Neural progenitor cell (in vitro differentiated cells): Measurements from ENCODE around the gene PLP2. TPM values are rescaled to one million over a fixed set of nuclear protein-coding genes. Genes with fewer than 3 reads are reported as not detected.

Experiments
- DNase-seq: peaks from one replicate; pipeline ENCODE4 v3.0.0-alpha.2; 2016; ENCODE audit warnings: low spot score
- H2AFZ ChIP-seq: fragments of 200-600 bp; sonication (generic); replicated peaks from 2 replicates; pipeline ENCODE4 v1.6.1; 2016; ENCODE audit warnings: antibody characterized with exemption
- H3F3A ChIP-seq: fragments of 200-600 bp; sonication (generic); 2 replicates; pipeline ENCODE4 v1.6.1; 2016; ENCODE audit warnings: antibody characterized with exemption, low read depth
- H3K27ac ChIP-seq: fragments of 200-600 bp; sonication (generic); 2 replicates; pipeline ENCODE4 v1.5.1; 2016; ENCODE audit warnings: mild to moderate bottlenecking
- H3K27me3 ChIP-seq: fragments of 200-600 bp; sonication (generic); 2 replicates; pipeline ENCODE4 v1.6.1; 2016; ENCODE audit warnings: mild to moderate bottlenecking, moderate library complexity
- H3K36me3 ChIP-seq: fragments of 200-600 bp; sonication (generic); 2 replicates; pipeline ENCODE4 v1.5.1; 2016
- H3K4me1 ChIP-seq: fragments of 200-600 bp; sonication (generic); 2 replicates; pipeline ENCODE4 v1.6.1; 2016; ENCODE audit warnings: mixed run types
- H3K4me2 ChIP-seq: fragments of 200-600 bp; sonication (generic); 2 replicates; pipeline ENCODE4 v1.6.1; 2016
- H3K4me3 ChIP-seq: fragments of 200-600 bp; sonication (generic); 2 replicates; pipeline ENCODE4 v1.5.1; 2016
- H3K79me2 ChIP-seq: fragments of 200-600 bp; sonication (generic); 2 replicates; pipeline ENCODE4 v1.6.1; 2016; ENCODE audit warnings: low read depth
- H3K9ac ChIP-seq: fragments of 200-600 bp; sonication (generic); 2 replicates; pipeline ENCODE4 v1.6.1; 2016
- H3K9me3 ChIP-seq: fragments of 200-600 bp; sonication (generic); 2 replicates; pipeline ENCODE4 v1.5.1; 2016; ENCODE audit warnings: low read depth
- H4K20me1 ChIP-seq: fragments of 200-600 bp; sonication (generic); 2 replicates; pipeline ENCODE4 v1.6.1; 2016; ENCODE audit warnings: low read depth
- H3K27ac Mint-ChIP-seq: 3 replicates; pipeline ENCODE4 v1.8.0; 2021; ENCODE audit warnings: mixed read lengths
- H3K27me3 Mint-ChIP-seq: 2 replicates; pipeline ENCODE4 v1.8.0; 2022; ENCODE audit warnings: low read depth, mild to moderate bottlenecking, inconsistent platforms, moderate library complexity, mixed read lengths; ENCODE audit not compliant: insufficient read depth
- H3K36me3 Mint-ChIP-seq: 3 replicates; pipeline ENCODE4 v1.8.0; 2021; ENCODE audit warnings: mixed read lengths
- H3K4me1 Mint-ChIP-seq: 3 replicates; pipeline ENCODE4 v1.8.0; 2021; ENCODE audit warnings: mixed read lengths
- H3K4me3 Mint-ChIP-seq: 3 replicates; pipeline ENCODE4 v1.8.0; 2021; ENCODE audit warnings: mild to moderate bottlenecking, moderate library complexity, mixed read lengths
- H3K9me3 Mint-ChIP-seq: 3 replicates; pipeline ENCODE4 v1.8.0; 2020; ENCODE audit warnings: mixed read lengths
- EZH2 ChIP-seq: fragments of 200-600 bp; sonication (generic); IDR thresholded peaks from 2 replicates; pipeline ENCODE4 v1.6.1; 2017; ENCODE audit warnings: antibody characterized with exemption, mild to moderate bottlenecking, moderate library complexity
- EZH2phosphoT487 ChIP-seq: fragments of 200-600 bp; sonication (generic); IDR thresholded peaks from 2 replicates; pipeline ENCODE4 v1.6.1; 2017; ENCODE audit warnings: antibody characterized with exemption
- total RNA-seq: library from RNA; depleted of rRNA; stranded (reverse); fragments of >200 nt; gene quantifications from 2 replicates; pipeline ENCODE4 v1.2.3, GENCODE V29; 2015; ENCODE audit warnings: low replicate concordance
- TF ChIP-seq, protein P1 (sequence below): fragments of 200-600 bp; sonication (generic); IDR thresholded peaks from 2 replicates; pipeline ENCODE4 v1.5.1; 2017; ENCODE audit warnings: antibody characterized with exemption, mild to moderate bottlenecking

The PLP2 gene
- total RNA-seq, 1 donor from 2014 or later: 0.13 TPM

DNA sequence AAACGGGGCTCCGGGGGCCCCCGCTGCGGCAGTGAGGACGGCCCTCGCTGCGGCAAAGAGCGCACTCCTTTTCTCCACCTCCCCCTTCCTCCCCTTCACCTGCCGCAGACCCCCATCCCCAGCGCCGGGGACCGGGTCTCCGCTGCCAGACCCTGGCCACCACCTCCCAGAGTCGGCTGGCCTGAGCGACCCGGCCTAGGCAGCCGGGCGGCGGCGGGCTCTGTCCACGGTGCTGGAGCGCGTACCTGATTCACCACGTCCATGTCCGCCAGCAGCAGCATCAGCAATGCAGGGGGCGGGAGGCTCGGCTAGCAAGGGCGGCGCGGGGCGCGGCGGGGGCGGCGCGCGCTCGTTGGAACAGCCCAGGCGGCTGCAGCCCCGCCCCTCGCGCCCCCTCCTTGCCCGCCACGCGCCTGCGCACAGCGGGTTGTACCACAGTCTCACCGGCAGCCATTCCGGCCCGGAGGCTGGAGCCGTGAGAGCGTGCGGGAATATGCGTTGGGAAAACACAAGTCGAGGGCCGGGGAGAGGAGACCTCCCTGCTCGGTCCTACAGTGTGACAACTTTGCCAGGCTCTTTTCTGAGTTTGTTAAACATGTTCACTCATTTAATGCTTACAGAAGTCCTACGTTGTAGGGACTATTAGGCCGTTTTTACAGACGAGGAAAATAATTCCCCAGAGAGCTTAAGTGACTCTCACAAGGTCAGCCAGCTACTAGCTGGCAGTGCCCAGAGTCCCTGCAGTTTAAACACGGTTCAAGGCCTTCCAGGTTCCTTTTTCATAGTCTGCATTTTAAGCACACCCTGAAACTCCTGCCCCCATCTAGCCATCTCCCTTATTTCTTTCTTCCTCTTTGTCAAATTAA is 28.4 kb downstream of the PLP2 start, which contains the start of gene SYP:
Gene SYP, minus strand, starts transcription at position 288 of the 866 bp plus-strand sequence. Its CDS starts 7 bp downstream, at position 281.
- DNase-seq: peak; percentile 92
- Mint-ChIP-seq H3K36me3 (no peaks in the 10 kb centered on the region), H3K4me3 (peak within 1 kb of the TSS; percentile 72), H3K27ac (no peak within 1 kb of the TSS), H3K9me3 (peaks cover 5% of the 10 kb centered on the region), H3K27me3 (no peaks in the 10 kb centered on the region), H3K4me1 (peaks cover 4% of the 10 kb centered on the region)
- H3K27ac ChIP-seq: no peak within 1 kb of the TSS
- H3F3A ChIP-seq: no peaks in the 10 kb centered on the region
- H2AFZ ChIP-seq: no peak within 1 kb of the TSS
- no peaks in the 10 kb centered on the region for H3K36me3 ChIP-seq
- no peak for TF ChIP-seq EZH2
- no peak for TF ChIP-seq EZH2phosphoT487
- TF ChIP-seq, protein P1, sequence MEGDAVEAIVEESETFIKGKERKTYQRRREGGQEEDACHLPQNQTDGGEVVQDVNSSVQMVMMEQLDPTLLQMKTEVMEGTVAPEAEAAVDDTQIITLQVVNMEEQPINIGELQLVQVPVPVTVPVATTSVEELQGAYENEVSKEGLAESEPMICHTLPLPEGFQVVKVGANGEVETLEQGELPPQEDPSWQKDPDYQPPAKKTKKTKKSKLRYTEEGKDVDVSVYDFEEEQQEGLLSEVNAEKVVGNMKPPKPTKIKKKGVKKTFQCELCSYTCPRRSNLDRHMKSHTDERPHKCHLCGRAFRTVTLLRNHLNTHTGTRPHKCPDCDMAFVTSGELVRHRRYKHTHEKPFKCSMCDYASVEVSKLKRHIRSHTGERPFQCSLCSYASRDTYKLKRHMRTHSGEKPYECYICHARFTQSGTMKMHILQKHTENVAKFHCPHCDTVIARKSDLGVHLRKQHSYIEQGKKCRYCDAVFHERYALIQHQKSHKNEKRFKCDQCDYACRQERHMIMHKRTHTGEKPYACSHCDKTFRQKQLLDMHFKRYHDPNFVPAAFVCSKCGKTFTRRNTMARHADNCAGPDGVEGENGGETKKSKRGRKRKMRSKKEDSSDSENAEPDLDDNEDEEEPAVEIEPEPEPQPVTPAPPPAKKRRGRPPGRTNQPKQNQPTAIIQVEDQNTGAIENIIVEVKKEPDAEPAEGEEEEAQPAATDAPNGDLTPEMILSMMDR: no peak
- no peaks in the 10 kb centered on the region for H3K4me1 ChIP-seq
- H3K27me3 ChIP-seq: peaks cover 21% of the 10 kb centered on the region
- H4K20me1 ChIP-seq: no peaks in the 10 kb centered on the region
- H3K9me3 ChIP-seq: no peaks in the 10 kb centered on the region
- peak within 1 kb of the TSS; percentile 32 for H3K4me3 ChIP-seq
- H3K9ac ChIP-seq: no peak within 1 kb of the TSS
- peak within 1 kb of the TSS; percentile 71 for H3K4me2 ChIP-seq
- no peaks in the 10 kb centered on the region for H3K79me2 ChIP-seq

DNA sequence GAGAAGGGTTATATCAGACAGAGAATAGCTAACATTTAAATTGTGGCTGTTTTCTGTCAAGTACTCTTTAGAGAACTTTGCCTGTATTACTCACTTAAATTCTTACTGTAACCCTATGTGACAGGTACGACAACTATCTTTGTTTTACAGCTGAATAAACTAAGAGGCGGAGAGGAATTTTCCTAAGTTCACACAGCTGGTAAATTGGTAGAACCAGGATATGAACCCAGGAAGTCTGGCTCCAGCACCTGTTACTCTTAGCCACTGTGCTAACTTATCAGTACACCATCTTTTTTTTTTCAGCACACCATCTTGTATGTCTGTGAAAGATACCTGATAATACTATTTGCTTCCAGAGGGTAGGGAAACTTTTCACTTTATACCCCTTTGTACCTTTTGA is 30.3 kb downstream of the PLP2 start:
- peaks cover 4% of the 10 kb centered on the region for H3K4me1 Mint-ChIP-seq
- H3K36me3 ChIP-seq: no peaks in the 10 kb centered on the region
- no peaks in the 10 kb centered on the region for H3K79me2 ChIP-seq
- H3K4me3 Mint-ChIP-seq: no peak overlapping the region
- no peak overlapping the region for H2AFZ ChIP-seq
- no peak overlapping the region for H3K4me3 ChIP-seq
- H3K36me3 Mint-ChIP-seq: no peaks in the 10 kb centered on the region
- H3K4me1 ChIP-seq: no peaks in the 10 kb centered on the region
- H4K20me1 ChIP-seq: no peaks in the 10 kb centered on the region
- no peaks in the 10 kb centered on the region for H3K27me3 Mint-ChIP-seq
- H3K9ac ChIP-seq: no peak overlapping the region
- H3K27me3 ChIP-seq: peaks cover 21% of the 10 kb centered on the region
- H3K27ac Mint-ChIP-seq: no peak overlapping the region
- H3K4me2 ChIP-seq: no peak overlapping the region
- DNase-seq: no peak
- TF ChIP-seq, protein P1: no peak
- TF ChIP-seq EZH2phosphoT487: no peak
- TF ChIP-seq EZH2: no peak
- no peaks in the 10 kb centered on the region for H3K9me3 ChIP-seq
- H3K9me3 Mint-ChIP-seq: peaks cover 5% of the 10 kb centered on the region
- H3F3A ChIP-seq: no peaks in the 10 kb centered on the region
- H3K27ac ChIP-seq: no peak overlapping the region

DNA sequence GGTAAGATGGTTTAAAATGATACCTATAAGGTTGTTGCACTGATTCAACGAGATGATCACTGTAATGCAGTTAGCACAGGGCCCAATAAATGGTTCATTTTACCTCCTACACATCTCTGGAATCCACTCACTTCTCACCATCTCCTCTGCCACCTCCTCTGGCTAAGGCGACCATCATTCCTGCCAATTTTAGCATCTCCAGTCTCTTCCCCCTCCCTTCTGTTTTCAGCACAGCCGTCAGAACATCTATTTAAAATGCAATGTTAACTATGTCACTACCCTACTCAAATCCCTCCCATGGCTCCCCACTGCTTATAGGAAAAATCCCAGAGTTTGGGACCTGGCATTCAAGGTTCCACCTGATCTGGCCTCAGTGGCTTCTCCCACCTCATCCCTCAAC is 31.8 kb downstream of the PLP2 start:
- DNase-seq: no peak
- H3K4me2 ChIP-seq: no peak overlapping the region
- peaks cover 5% of the 10 kb centered on the region for H3K27me3 Mint-ChIP-seq
- H3K9me3 ChIP-seq: no peaks in the 10 kb centered on the region
- no peaks in the 10 kb centered on the region for H3K4me1 ChIP-seq
- H3K4me3 ChIP-seq: no peak overlapping the region
- H3K4me1 Mint-ChIP-seq: peaks cover 4% of the 10 kb centered on the region
- H3K27ac ChIP-seq: no peak overlapping the region
- peaks cover 5% of the 10 kb centered on the region for H3K9me3 Mint-ChIP-seq
- no peak overlapping the region for H3K27ac Mint-ChIP-seq
- no peaks in the 10 kb centered on the region for H3F3A ChIP-seq
- H3K79me2 ChIP-seq: no peaks in the 10 kb centered on the region
- H3K27me3 ChIP-seq: peaks cover 13% of the 10 kb centered on the region
- no peaks in the 10 kb centered on the region for H3K36me3 Mint-ChIP-seq
- H2AFZ ChIP-seq: no peak overlapping the region
- H4K20me1 ChIP-seq: no peaks in the 10 kb centered on the region
- H3K9ac ChIP-seq: no peak overlapping the region
- TF ChIP-seq EZH2: no peak
- no peak for TF ChIP-seq EZH2phosphoT487
- TF ChIP-seq, protein P1: no peak
- H3K4me3 Mint-ChIP-seq: no peak overlapping the region
- no peaks in the 10 kb centered on the region for H3K36me3 ChIP-seq
